ENCODE results near the gene TCF15. TPM values are rescaled to one million over a fixed set of nuclear protein-coding genes. Genes with fewer than 3 reads are reported as not detected.

The TCF15 gene
- total RNA-seq, 4 donors from 2014 or later = 3.6 to 10.7 (median 4.1) TPM

DNA sequence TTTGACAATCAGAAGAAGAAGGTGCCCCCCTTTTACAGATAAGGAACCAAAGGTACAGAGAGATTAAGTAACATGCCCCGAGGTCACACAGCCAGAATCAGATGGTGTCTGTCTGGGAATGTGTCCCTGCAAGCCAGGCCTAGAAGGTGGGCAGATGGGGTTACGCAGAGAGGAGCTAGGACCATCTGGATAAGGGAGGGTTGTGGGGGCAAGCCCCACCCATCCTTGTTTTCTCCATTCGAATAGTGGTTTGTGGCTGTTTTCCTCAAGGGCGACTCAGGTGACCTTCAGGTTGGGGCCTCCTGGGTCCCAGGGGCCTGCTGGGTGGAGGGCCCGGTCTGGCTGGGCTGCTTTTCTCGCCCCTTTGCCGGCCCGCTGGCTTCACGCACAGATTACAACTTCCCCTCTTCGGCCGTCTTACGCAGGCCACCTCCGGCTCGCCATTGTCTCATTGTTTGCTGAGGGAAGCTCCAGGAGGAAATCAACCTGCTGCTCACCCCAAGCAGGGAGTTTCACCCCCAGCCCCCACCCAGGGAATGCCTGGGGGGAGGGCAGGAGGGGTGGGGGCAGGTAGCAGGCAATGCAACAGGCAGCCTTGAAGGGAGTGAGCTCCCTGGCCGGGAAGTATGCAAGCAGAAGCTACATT, 35.7 kb downstream of the TCF15 start:
- Histone ChIP-seq H3K4me3 (no peak overlapping the region), H3K27me3 (peaks cover 0 to 12% (median 2%) of the 10 kb centered on the region in 3 donors), H3K9me3 (no peaks in the 10 kb centered on the region), H3K27ac (peak overlapping the region; percentile 57 to 75 (median 69)), H3K4me1 (peaks cover 11 to 12% of the 10 kb centered on the region in 2 donors), H3K36me3 (no peaks in the 10 kb centered on the region)
- ATAC-seq (peak; percentile 31 to 34), DNase-seq (no peak)
- in situ Hi-C loops (cut with MboI; ENCODE audit: low sequenced_read_pairs in 4 of 4) (loop anchor here in 1 of 4 donors (5.0 kb wide), 1 partner anchor 33 kb away; no protein-coding TSS in a partner anchor), intact Hi-C loops (cut with DNase I; ENCODE audit: low total_unique reads) (no loop called here)
- TF ChIP-seq POLR2A (IDR thresholded peaks at IDR 0.05) = no peak
- TF ChIP-seq, protein P1, sequence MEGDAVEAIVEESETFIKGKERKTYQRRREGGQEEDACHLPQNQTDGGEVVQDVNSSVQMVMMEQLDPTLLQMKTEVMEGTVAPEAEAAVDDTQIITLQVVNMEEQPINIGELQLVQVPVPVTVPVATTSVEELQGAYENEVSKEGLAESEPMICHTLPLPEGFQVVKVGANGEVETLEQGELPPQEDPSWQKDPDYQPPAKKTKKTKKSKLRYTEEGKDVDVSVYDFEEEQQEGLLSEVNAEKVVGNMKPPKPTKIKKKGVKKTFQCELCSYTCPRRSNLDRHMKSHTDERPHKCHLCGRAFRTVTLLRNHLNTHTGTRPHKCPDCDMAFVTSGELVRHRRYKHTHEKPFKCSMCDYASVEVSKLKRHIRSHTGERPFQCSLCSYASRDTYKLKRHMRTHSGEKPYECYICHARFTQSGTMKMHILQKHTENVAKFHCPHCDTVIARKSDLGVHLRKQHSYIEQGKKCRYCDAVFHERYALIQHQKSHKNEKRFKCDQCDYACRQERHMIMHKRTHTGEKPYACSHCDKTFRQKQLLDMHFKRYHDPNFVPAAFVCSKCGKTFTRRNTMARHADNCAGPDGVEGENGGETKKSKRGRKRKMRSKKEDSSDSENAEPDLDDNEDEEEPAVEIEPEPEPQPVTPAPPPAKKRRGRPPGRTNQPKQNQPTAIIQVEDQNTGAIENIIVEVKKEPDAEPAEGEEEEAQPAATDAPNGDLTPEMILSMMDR (IDR thresholded peaks at IDR 0.05 in 4 of 5, conservative IDR thresholded peaks at IDR 0.05 in 1 of 5) = no peak

DNA sequence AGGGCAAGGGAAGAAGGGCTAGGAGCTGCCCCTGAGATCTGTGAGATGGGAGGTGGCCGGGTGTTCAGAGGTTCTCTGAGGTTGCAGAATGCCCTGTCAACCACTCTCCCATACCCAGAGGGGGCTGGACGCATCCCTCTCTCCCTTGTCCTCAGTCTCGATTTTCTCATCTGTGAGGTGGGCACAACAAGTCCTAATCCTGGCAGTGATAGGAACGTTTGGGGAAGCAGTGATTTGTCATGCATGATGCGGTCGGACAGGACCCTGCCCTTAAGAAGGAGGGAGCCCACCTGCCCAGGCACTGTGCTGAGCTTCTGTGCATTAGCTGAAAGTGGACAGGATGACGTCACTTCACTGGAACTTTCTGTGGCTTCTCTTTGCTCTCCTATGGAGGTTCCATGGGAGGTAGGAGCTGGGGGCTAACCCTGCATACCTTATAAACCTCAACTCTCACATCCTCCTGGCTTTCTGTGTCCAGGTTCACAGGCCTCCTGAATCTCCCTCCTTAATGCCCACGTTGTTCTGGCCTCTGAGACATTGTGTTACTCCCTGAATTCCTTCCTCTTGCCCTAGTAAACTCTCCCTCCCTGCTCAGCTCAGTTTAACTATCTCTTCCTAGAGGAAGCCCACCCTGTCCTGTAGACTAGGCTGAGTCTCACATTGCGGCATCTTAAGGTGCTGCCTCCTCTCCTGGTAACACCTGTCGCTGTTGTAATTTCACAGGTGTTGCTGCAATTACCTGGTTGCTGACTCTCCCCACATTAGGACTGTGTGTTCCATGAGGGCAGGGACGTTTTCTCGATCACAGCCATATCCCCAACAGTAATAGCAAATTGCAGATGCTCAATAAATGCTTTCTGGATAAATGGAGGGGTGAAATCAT, 36.5 kb downstream of the TCF15 start:
- Histone ChIP-seq H3K36me3 (no peaks in the 10 kb centered on the region), H3K27me3 (peaks cover 2 to 12% (median 4%) of the 10 kb centered on the region in 3 donors), H3K9me3 (no peaks in the 10 kb centered on the region), H3K4me1 (peaks cover 11 to 12% of the 10 kb centered on the region in 2 donors), H3K27ac (peak overlapping the region; percentile 57 to 75 (median 69)), H3K4me3 (no peak overlapping the region)
- intact Hi-C loops (cut with DNase I; ENCODE audit: low total_unique reads) = no loop called here
- in situ Hi-C loops (cut with MboI; ENCODE audit: low sequenced_read_pairs in 4 of 4) = loop anchor here in 1 of 4 donors (5.0 kb wide), 1 partner anchor 34 kb away; no protein-coding TSS in a partner anchor
- DNase-seq (no peak), ATAC-seq (no peak)
- TF ChIP-seq, protein P1 (IDR thresholded peaks at IDR 0.05 in 4 of 5, conservative IDR thresholded peaks at IDR 0.05 in 1 of 5) = no peak
- TF ChIP-seq POLR2A (IDR thresholded peaks at IDR 0.05) = no peak

GRCh38 chr20:572727-573126, 37.4 kb downstream of the TCF15 start:
- H3K27ac ChIP-seq = peak overlapping the region; percentile 57 to 75 (median 69)
- DNase-seq = no peak
- no peak for ATAC-seq
- TF ChIP-seq POLR2A (IDR thresholded peaks at IDR 0.05) = no peak
- TF ChIP-seq, protein P1 (IDR thresholded peaks at IDR 0.05 in 4 of 5, conservative IDR thresholded peaks at IDR 0.05 in 1 of 5) = no peak
- in situ Hi-C loops (cut with MboI; ENCODE audit: low sequenced_read_pairs in 4 of 4) (loop anchor here in 1 of 4 donors (5.0 kb wide), 1 partner anchor 35 kb away; no protein-coding TSS in a partner anchor), intact Hi-C loops (cut with DNase I; ENCODE audit: low total_unique reads) (no loop called here)
- no peaks in the 10 kb centered on the region for H3K9me3 ChIP-seq
- peak overlapping the region in 1 of 4 donors; percentile 31 for H3K4me3 ChIP-seq
- peaks cover 4 to 12% (median 6%) of the 10 kb centered on the region in 3 donors for H3K27me3 ChIP-seq
- H3K4me1 ChIP-seq = peaks cover 11 to 20% of the 10 kb centered on the region in 2 donors
- no peaks in the 10 kb centered on the region for H3K36me3 ChIP-seq

- peak overlapping the region in 2 of 4 donors; percentile 7 to 31 for H3K4me3 ChIP-seq
- no peak for TF ChIP-seq POLR2A (IDR thresholded peaks at IDR 0.05)
- TF ChIP-seq, protein P1 (IDR thresholded peaks at IDR 0.05 in 4 of 5, conservative IDR thresholded peaks at IDR 0.05 in 1 of 5) = no peak
- DNase-seq (peak; percentile 19 to 45), ATAC-seq (peak; percentile 62 to 63)
- H3K27me3 ChIP-seq = peaks cover 4 to 12% (median 6%) of the 10 kb centered on the region in 3 donors
- peak overlapping the region; percentile 57 to 75 (median 69) for H3K27ac ChIP-seq
- H3K36me3 ChIP-seq = no peaks in the 10 kb centered on the region
- peaks cover 11 to 22% of the 10 kb centered on the region in 2 donors for H3K4me1 ChIP-seq
- in situ Hi-C loops (cut with MboI; ENCODE audit: low sequenced_read_pairs in 4 of 4) = loop anchor here in 1 of 4 donors (5.0 kb wide), 1 partner anchor 35 kb away; no protein-coding TSS in a partner anchor
- no peaks in the 10 kb centered on the region for H3K9me3 ChIP-seq
- intact Hi-C loops (cut with DNase I; ENCODE audit: low total_unique reads) = no loop called here
These were observed 38.2 kb downstream of the TCF15 start for GRCh38 chr20:571754-572441.

Measured in gastrocnemius medialis (tissue), 4 donors.